Stimulated activated CD8-positive, alpha-beta memory T cell treated with anti-CD3 and anti-CD28 coated beads, Interleukin-2, amount 100 ng/mL, for 48 hours (primary cell): ENCODE results near the gene SPTLC3.

Experiments
- DNase-seq, 2 donors: peaks; one replicate each; pipeline ENCODE4 v3.0.0-alpha.2; 2020; ENCODE audit warnings: low read depth in 2 of 2

Gene SPTLC3

GRCh38 chr20:12984863-12985262 is 23.9 kb upstream of the SPTLC3 start:
- no peak for DNase-seq

GRCh38 chr20:12987261-12987660 is 21.5 kb upstream of the SPTLC3 start:
- DNase-seq, result no peak

- no peak for DNase-seq
Measured at GRCh38 chr20:12989586-12990115, 19.1 kb upstream of the SPTLC3 start.

DNA sequence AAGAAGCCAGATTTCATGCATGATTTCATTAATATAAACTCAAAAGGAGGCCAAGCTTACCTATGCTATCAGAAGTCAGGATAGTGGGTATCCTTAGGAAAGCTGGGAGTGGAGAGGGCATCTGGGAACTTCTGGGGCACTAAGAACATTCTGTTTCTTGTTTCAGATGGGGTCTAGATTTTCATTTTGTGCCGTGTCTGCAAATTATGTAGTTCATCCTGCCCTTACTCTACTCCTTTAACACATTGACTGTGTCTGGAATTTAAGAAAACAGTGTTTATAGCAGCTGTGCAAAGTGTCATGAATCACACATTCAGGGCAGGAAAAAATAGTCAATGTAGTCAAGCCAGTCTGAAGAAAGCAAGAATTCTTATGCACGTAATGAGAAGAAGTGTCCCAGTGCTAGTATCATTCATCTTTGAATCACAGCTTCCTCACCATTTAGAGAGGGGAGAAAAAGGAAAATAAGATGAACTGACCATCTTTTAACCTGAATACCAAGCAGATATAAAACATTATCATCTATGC is 11.6 kb upstream of the SPTLC3 start:
- no peak for DNase-seq

GRCh38 chr20:12998046-12998445 is 10.7 kb upstream of the SPTLC3 start:
- DNase-seq, result no peak

DNA sequence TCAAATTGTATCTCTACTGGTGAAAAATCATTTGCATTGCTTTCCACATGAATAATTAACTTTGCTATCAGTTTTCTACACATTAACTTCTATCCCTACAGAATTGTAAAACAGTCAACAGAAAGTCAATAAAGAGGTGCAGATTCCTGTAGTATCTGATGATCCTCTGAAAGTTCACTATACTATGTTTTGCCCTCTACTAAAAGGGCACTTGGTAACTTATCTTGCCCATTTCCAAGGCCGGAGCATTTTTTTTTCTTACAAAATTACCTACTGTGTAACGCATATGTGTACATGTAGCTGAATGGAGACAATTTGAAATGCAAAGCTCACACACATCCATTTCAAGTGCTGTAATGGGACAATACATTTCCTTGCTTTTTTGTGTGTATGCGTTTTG is 9.6 kb upstream of the SPTLC3 start:
- DNase-seq, result no peak

DNA sequence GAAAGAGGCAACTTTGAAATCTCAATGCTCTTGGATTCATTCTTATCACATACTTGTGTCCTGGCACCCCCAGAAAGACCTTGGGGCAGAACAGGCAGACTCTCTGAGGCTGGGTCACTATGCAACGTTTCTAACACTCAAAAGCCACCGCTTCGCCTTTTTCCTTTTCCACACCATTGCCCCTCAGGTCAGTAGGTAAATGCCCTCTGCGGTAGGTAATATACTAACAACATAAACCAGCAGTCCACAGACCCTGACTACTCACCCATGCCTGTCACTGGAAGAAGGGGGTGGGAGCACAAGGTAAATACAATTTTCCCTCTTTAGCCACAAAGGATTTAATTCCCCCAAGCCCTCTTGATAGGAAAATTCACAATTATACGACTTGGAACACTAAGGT is 6.5 kb upstream of the SPTLC3 start:
- no peak for DNase-seq

DNA sequence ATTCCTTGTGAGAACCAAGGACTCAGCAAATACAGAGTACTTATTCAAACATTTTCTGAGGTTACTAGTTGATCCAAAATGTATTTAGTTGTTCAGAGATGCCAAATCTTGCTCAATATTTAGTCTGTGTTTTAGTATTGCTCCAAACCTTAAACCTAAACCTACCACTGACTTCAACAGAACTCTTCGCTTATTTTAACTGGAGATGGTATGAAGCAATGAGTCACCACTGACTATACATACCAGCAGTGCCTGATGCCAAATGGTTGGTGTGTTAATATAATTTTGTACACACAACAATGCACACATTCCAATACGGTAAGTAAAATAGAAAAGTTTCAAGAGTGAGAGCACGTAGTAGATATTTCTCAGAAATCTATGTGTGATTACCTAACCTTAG is 1.9 kb upstream of the SPTLC3 start:
- no peak for DNase-seq

DNA sequence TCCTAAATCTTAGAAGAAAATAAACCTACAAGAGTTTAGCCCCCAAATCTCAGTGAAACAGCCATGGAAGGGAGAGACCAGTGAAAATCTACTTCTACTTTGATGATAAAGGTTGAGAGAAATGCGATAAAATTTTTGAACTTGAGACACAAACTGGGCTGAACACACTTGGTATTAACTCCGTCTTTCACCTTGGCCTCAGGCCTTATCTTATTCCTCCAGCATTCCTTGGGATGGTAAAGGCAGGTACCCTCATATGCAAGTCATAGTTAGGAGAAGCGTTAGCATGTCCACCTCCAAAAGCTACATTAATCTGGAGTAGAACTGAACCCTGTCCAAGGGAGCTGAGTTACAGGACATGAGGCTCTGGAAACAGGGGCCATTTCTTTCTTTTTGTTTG is 1.2 kb upstream of the SPTLC3 start:
- no peak for DNase-seq

GRCh38 chr20:13009682-13010406 is 1.1 kb downstream of the SPTLC3 start:
- no peak for DNase-seq

- no peak for DNase-seq
Measured at GRCh38 chr20:13012886-13013285, 4.1 kb downstream of the SPTLC3 start.

DNA sequence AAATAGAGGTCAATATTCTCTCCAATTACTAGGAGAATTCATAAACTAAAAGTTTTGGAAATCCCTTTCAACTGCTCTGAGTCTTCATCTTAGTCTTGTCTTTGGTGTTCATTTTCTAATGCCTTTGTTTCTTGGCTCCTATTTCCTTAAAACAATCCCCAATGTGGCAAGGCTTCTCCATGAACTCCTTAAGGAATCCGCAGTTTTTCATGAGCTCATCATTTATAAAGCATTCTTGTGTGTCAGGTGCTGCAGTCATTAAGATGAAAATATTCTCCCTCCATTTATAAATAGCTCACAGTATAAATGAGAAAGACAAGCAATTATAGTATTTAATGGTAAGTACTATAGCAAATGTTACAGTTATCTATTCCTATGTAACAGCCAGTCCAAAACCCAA is 4.6 kb downstream of the SPTLC3 start:
- no peak for DNase-seq

GRCh38 chr20:13017235-13017634 is 8.5 kb downstream of the SPTLC3 start:
- DNase-seq, result no peak

DNA sequence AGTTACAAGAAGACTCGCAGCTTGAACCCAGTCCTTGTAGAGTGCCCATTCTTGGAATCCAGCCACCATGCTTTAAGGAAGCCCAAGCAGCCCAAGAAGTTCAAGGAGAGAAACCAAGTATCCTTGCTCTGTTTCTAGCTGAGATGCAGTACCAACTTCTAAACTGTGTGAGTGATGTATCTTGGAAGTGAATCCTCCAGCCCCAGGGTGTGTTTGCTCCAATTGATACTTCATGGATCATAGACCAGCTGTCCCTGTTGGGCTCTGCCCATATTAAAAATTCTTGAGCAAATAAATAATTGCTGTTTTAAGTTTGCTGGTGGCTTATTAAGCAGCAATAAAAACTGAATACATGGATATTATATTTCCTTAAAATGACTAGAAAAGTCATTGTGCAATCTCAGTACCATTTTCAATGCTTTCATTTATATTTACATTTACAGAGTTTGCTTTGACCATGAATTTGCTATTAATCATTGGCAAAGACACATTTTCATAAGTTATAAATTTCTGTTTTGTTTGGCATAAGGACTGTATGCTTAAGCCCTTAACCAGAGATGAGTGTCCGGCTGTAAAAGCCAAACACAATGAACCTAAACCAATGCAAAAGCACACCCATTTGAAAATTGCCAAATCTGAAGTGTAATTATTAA is 9.2 kb downstream of the SPTLC3 start:
- DNase-seq, result no peak

DNA sequence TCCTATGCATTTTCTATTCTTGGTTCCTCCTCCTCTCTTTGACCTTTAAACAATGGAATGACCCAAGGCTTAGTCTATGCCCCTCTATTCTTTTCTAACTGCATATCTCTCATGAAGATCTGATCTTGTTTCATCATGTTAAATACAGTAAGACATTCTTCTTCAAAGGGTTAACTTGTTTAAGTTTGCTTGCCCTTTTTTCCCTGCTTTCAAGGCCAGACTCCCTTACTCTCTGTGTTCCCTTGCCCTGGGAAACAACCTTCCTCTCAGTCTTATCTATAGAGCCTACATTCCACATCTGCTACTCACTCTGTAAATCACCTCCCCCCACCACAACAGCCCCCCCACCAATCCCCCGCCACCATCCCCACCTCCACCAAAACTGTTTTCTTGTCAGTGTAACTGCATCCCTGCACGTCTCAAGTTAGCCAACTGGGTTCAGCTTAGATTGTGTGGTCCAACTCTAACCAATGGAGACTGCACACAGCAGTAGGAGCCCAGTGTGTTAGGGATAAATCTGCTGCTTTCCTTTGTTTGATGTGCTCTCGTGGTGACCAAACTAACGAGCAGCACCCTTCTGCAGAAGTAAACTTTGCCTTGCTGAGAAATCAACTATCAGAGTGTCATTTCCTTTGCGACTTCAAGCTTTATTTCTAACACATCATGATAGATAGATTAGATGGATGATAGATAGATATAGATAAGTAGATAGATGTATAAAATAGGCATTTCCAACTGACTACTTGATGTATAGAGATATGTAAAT is 12.6 kb downstream of the SPTLC3 start:
- no peak for DNase-seq

GRCh38 chr20:13022401-13023155 is 13.8 kb downstream of the SPTLC3 start:
- DNase-seq, result no peak

DNA sequence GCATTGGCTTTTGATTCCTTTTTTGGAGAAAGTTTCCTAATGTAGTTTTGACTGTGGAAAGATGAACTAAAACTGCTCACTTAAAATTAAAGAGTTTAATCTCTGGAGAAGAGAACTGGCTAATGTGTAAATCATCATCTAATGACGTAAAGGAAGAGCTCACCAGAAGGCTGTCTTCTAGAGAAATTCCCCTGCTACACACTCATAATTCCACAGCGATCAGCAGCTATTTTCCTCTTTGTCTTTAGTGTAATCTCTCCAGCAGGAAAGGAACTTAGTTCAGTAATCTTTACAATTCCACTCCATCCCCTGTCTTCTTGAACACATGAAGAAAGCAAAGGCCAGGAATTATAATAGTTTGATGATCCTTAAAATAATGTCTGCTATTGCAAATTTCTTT is 15.8 kb downstream of the SPTLC3 start:
- no peak for DNase-seq

GRCh38 chr20:13025181-13025580 is 16.4 kb downstream of the SPTLC3 start:
- no peak for DNase-seq

DNA sequence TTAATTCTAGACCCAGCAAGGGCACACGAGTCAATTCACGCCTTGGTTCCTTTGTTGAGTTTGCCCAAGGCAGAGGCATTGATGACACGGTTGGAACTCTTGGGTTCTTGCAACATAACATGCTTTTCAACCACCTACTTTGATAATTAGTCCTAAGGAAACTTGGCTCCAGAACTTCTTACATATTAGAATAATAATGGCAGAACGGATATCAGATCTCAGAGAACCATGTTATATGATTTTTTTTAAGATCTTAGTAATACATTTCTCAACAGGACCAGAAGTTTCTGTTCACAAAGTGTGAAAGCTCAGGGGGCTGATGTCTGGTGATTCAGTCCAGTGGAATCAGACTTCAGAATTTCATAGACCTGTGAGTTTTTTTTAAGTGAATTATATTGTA is 19.2 kb downstream of the SPTLC3 start:
- DNase-seq, result no peak

DNA sequence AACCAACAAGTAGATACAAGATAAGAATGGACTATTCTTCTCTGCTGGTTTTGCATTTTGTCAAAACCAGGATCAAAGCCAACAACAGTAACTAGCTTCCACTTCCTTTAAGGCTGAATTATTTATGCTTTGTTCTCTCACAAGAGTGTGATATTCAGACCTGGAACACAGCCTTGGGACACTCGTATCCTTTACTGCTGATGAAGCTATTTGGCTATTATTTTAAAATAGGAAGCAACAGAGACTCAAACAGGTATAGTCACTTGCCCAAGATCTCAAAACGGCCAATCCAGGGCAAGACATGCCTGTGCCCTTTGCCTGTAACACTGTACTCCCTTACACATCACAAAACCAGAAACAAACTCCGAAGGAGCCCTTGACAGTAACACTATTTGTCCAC is 19.9 kb downstream of the SPTLC3 start:
- no peak for DNase-seq

DNA sequence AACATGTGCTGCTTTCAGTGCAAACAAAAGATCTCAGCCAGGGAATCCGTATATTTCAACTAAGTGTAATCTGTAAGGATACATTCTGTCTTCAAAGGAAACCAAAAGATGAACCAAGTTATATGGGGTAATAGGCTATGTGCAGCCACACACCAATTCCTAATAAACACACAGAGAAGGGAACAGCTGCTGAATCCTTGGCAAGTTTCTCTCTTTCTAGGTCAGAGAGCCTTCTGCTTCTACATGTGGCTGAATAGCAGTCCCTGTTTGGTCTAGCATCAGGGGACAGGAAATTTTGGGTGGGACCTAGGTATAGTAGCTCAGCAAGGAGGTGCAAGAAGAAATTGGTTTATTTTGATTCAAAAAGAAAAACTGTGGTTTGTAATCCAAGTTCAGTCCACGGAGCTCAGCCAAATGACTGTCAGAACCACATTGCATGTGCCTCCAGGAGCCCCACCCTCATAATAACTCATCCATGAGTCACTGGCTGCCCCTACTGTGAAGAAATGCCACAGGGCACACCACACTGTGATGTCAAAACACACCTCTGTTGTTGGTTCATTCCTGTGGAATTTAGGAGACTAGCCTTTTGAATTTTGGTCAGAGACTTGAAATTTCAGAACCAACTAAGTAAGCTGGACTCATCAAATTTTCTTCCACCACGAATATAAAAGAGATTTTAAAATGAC is 21.1 kb downstream of the SPTLC3 start:
- no peak for DNase-seq
